ENCODE measurements around the gene RAB3IL1.
"Not testable (repeated sequence)": the region's sequence is repeated elsewhere in the genome, so short reads cannot be mapped to it uniquely, and the experiment has no call there.

RAB3IL1 gene

DNA sequence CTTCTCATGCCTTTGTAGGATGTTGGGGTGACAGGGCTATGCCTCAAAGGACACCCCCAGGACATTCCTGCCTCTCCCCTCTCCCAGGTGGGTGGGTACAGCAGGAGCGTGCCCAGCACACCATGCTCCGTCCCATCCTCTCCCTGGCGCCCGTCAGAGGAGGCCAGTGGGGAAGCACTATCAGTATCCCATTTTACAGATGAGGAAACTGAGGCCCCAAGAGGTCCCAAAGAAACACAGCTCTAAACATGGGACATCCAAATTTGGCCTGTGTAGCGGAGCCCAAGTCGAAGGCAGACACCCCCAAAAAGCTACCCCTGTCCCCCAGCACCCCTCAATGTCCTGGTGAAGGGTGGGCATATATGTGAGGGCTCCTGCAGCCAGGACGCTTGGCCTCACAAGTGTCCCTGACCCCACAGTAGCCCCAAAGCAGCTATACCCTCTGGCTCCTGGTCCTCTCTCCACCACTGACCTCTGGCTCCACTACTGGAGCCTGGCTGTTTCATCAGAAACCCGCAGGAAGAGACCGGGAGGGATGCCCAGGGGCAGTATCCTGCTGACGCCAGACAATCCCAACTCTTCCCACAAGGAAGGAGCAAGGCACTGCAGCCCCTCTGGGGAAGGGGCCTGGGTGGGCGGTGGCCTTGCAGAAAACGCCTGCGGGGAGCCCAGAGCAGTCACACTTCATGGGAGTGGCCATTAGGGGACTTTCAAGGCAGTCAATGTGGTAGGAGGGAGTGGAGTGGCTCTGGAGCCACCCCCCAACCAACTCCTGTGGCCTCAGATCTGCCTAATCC is 31.4 kb downstream of the RAB3IL1 start:
- no peak for DNase-seq (ENCODE audit: low spot score)

DNA sequence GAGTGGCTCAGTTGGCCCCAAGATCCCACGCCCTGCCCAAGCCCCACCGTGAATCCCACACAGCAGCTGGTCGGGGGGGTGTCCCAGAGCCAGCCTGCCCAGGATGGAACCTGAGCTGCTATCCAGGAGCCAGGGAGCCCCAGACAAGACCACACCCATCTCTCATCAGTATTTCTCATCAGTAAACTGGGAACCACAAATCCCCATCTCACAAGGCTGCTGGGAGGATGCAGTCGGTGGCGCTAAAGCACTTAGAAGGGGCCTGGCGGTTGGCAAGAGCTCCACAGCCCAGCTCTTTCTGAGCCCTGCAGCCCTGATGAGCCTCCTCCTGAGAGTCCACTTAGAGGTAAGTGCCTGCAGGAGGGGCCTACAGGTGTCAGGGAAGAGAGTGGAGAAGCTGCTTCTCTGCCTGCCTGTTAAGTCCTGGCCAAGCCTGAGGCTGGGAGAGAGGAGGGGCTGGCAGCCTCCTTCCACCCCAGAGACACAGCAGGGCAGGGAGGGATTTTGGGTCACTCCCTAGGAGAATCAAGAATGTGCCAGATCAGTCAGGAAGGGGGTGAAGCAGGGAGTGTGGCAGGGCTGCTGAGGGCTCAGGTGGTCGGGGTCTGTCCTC is 32.1 kb downstream of the RAB3IL1 start:
- DNase-seq (ENCODE audit: low spot score) = no peak

DNA sequence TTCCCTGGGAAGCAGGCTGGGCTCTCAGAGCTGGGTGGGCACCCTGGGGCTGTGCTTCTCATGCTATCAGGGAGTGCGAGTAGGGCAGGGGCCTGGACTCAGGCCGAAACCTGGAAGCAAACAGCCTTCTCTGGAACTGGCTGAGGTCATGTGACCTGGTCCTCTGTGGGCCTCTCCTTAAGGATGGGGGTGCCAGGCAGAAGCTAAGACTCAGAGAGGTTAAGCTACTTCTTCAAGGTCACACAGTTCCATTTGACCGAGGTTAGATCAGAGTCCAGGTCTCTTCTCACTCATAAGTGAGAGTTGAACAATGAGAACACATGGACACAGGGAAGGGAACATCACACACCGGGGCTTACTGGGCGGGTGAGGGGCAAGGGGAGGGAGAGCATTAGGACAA is 33.4 kb downstream of the RAB3IL1 start:
- DNase-seq (ENCODE audit: low spot score) = no peak

DNA sequence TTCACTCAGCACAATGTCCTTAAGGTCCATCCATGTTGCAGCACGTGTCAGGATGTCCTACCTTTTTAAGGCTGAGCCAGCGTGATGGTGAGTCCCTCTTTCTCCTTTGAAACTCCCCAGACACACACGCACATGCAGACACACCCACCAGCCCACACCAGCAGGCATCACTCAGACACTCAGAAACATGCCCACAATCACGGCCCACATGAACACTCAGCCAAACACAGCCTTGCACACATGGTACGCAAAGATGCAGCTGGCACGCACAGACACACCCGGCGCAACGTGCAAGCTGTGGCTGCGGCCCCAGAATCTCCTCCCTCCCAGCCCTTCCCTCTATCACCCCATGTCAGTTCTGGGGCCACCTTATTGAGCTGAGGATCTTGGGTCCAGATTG is 34.0 kb downstream of the RAB3IL1 start:
- DNase-seq (ENCODE audit: low spot score) = no peak

DNA sequence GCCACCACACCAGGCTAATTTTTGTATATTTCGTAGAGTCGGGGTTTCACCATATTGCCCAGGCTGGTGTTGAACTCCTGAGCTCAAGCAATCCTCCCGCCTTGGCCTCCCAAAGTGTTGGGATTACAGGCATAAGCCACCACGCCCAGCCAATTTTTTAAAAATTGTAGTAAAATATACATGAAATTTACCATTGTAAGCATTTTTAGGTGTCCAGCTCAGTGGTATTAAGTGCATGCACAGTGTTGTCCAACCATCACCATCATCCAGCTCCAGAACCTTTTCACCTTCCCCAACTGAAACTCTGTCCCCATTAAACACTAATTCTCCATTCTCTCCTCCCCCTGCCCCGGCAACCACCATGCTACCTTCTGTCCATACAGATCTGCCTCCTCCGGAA is 34.5 kb downstream of the RAB3IL1 start:
- no peak for DNase-seq (ENCODE audit: low spot score)

DNA sequence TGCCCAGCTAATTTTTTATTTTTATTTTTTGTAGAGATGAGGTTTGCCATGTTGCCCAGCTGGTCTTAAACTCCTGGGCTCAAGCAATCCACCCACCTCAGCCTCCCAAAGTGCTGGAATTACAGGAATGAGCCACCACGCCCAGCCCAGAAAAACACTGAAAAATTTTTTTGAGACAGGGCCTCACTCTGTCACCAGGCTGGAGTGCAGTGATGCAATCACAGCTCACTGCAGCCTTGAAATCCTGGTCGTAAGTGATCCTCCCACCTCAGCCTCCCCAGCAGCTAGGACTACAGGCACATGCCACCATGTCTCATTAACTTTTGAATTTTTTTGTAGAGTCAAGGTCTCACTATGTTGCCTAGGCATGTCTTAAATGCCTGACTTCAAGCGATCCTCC is 35.1 kb downstream of the RAB3IL1 start:
- DNase-seq (ENCODE audit: low spot score) = not testable (repeated sequence)

DNA sequence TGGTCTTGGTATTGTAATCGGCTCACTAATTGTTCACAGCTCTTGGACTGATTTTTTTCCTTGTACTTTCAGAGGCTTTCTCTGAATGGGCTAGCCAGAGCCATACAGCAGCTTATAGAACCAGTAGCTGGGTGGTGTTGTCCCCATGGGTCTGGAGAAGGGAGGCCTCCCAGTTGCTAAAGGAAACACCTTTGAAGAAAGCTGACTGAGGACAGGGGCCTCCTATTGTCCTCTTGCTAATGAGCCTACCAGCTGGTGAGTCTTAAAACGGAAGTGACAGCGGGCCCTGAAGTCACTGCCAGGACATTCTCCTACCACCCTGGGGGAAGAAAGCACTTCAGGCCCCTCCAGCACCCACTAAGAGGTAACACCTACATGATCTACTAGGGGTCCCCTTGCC is 36.0 kb downstream of the RAB3IL1 start:
- no peak for DNase-seq (ENCODE audit: low spot score)

DNA sequence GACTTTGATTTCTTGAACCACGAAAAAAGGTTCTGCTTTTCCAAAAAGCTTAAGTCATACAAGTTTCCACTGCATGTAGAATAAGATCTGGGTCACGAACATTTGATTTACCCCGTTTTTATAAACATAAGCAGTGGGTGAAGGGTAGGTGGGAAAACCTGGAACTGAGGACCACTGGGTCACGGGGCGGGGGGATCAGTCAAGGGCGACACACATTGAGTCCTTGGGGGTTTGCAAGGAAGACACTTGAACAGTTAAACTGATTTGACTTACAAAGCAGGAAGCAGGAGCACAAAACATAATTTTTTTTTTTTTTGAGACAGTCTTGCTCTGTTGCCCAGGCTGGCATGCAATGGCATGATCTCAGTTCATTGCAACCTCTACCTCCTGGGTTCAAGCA is 36.9 kb downstream of the RAB3IL1 start:
- no peak for DNase-seq (ENCODE audit: low spot score)

DNA sequence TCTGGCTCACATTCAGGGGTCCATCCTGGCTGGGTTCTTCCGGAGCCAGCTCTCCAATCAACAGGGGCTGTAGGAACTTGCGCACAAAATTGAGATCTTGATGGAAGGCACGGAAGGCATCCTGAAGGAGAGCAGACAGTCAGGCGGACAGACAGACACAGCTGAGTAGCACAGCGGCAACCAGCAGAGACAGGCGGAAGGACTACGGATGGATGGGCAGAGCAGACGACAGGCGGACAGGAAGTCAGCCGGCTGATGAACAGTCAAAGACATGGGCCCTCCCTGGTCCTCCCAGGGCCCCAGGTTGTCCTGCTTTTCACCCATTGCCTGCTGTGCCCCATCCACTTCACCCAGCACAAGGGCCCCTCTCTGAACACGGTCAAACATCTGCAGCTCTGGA is 37.3 kb downstream of the RAB3IL1 start:
- no peak for DNase-seq (ENCODE audit: low spot score)

DNA sequence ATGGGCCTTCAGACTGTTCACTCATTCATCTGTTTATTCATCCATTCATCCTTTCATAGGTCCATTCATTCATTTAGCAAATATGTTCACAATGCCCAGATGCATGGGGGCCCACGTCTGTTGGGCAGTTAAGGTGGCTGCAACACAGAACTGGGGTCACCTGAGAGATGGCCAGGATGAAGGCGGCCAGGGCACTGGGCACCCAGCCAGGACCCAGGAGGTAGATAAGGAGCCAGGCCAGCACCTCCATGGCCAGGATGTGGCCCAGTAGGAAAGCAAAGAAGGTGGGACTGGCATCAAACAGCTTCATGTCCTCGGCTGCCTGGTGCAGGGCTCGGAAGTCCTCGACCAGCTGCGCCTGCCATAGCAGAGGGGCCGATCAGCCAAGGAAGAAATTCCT is 38.2 kb downstream of the RAB3IL1 start:
- DNase-seq (ENCODE audit: low spot score) = no peak

DNA sequence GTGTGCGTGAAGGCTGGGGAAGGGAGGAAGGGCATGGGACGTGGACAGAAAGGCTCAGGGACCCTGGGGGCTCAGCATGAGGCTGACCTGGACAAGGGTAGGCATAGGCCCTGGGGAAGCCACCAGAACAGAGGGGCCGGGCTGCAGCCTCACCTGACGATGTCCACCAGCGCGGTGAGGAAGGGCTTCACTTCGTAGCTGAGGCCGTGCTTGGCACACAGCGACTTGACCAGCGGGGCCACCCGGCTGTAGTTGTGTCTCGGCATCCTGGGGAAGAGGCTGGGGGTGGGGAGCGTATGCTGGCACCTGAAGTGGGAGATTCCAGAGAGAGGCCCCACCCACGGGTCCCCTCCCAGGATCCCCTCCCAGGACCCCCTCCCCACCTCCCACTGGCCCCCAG is 41.7 kb downstream of the RAB3IL1 start:
- no peak for DNase-seq (ENCODE audit: low spot score)

DNA sequence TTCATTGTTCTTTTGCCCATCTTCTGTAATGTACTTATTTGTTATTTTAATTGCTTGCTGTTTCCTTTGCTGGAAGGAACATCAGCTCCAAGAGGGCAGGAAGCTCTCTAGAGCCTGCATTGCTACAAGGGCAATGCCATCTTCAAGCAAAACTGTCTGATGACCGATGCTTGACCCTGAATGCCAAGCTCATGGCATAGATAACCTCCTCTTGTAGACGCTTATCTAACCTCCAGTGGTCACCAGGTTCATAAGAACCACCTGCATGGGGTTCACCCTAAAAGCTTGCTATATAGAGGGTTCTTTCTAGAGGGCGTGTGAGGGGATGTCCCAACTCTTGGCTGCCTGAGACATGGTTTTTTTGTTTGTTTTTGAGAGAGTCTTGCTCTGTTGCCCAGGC is 42.5 kb downstream of the RAB3IL1 start:
- DNase-seq (ENCODE audit: low spot score) = no peak

DNA sequence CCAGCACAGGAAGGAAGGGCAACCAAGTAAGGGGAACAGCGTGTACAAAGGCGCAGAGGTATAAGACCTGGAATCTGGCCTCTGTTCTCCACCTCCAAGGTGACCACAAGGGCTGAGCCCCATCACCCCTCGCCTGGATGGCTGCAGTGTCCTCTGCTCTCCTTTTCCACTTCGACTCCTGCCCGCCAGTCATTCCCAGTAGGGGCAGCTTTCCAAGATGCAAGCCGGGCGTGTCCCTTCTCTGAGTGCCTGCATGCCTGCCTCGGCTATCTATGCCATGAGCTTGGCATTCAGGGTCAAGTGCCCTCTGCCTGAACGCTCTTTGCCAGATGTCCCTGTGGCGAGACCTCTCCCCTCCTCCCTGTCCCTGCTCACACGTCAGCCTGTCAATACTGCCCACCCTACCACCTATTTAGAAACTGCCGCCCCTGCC is 43.0 kb downstream of the RAB3IL1 start:
- no peak for DNase-seq (ENCODE audit: low spot score)

DNA sequence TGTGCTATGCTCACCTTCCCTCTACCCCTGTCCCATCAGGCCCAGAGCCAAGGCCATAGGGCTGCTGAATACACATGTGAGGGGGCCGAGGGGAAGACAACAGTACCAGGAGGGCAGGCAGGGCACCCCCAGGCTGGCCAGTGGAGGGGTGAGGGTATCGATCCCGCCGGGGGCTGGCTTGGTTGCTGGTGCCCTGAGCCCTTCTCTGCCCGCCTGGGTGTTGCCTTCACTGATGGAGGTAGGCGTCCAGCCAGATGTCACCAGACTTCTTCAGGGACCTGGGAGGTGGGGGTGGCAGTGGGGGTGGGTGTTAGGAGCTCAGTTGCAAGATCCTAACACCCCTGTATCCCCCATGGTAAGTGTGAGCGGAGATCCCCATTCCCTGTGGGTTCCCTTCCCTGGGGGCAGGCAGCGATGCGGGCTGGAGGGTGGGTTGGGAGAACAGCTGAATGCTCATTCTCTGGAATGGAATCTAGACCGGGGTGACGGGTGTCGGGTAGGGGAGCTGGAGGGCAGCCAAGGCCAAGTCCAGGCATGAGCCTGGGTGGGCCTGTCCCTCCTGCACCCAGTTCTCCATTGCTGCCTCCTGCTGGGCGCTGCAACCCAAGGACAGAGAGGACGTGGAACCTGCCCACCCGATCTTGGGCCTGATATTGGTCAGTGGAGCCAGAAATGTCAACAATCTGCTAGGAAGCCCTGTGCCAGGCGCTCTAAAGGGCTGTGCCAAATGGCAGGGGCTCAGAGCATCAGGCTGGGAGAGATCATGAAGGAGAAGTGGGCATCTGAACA is 43.6 kb downstream of the RAB3IL1 start:
- DNase-seq (ENCODE audit: low spot score) = no peak

DNA sequence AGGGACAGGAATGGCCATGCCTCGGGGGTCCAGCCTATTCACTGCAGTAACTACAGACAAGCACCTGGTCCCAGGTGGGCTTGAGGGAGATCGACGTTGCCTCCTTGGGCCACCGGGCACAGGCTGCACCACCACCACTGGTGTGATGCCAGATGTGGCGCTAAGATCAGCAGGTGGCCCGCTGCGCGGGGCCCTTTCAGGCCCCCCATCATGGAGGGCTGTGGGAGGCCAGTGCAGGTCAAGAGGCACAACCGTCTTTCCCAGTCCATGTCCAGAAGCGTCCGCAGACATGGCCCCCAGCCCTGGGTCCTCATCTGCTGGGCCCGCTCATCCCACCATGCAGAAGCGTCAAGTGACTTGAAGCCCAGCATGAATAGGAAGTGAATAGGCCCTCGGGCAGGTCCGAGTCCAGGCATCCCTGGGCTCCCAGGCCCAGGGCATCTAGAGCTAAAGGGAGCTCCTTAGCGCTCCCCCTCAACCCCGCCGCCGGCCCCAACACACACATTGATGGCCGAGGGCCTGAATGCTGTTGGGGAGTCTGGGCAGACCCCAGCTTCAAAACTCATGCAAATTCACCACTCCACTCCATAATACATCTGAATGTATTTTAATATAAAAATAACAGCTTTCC is 44.3 kb downstream of the RAB3IL1 start:
- no peak for DNase-seq (ENCODE audit: low spot score)

DNA sequence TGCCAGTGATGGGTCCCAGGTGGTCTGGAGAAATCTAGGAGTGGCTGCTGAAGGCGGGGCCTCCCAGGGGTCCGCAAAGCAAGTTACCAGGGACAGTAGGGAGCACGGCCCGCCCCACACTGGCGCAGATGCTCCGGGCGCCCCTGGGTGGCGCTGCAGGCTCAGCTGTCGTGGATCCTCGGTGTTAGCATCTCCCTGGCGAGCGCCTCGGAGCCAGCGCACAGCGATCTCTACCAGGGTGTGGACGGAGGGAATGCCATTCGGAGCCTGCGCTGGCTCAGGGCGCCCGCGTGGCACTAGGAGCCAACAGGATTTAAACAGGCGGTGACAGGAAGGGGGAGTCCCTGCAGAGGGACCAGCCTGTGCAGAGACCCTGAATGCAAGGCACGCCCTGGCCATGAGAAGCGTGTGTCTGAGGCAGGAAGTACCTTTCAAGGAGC is 46.2 kb downstream of the RAB3IL1 start:
- peak; percentile 95 for DNase-seq (ENCODE audit: low spot score)

DNA sequence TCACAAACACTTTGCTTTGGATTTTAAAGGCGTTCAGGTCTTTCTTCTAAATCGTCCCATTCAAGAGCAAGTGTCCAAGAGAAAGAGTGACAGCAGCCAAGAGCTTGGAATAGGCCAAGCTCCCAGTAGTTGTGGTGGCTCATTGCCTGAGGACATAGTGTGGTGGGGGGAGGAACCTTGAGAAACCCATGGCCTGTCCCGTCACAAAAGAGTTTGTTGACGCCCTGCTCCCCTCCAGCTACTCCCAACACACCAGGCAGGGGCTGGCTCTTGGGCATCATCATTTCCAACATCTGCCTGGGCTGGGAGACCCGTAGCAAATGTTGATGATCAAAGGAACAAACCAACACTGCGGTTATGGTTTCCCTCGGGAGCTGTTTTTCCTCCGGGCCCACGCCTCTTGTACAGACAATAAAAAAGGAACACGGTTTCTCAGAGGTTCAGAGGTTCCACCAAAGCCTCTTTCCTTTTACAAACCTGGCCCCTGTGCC is 46.8 kb downstream of the RAB3IL1 start:
- no peak for DNase-seq (ENCODE audit: low spot score)

DNA sequence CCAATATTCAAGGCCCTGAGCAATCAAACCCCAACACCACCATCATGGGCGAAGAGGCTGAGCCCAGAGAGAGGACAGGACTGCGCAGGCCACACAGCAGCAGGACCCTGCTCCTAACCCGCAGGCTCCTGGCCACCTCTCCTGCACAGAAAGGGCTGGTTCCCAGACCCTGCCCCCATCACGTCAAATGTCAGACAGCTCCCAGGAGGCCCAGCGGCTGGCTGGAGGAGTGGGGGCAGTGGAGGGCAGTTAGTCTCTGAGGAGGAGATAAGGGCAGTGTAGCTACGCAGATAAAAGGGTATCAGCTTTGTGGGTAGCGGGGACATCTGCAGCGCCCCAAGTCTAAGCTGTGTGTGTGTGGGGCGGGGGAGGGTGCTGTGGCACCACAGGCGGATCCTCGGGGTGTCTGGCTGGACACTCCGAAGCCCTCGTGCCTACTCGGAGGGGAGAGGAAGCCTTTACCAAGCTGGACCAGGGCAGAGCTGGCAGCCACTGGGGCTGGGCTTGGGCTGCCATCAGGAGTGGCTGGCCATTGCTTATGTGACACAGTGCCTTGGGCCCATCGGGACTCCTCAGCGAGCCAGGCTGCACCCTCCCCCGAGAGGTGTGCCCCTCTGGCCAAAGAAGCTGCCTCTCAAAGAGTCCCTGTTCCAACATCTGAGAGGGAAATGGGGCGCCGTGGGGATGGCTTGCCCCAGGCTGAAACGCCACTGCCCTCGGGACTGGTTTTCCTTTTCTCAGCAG is 47.5 kb downstream of the RAB3IL1 start:
- no peak for DNase-seq (ENCODE audit: low spot score)

DNA sequence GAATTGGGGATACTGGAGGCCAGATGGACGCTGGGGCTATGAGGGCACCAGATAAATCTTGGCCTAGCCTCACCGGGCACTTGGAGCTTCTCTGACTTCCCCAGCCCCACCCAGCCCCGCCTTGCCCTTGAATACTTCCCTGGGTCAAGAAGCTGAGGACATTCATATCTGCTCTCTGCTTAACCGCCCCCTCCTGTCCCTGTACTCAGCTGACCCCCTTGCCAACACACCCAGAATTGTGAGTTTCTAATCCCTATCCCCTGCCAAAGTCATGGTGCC is 48.0 kb downstream of the RAB3IL1 start:
- DNase-seq (ENCODE audit: low spot score) = no peak

DNA sequence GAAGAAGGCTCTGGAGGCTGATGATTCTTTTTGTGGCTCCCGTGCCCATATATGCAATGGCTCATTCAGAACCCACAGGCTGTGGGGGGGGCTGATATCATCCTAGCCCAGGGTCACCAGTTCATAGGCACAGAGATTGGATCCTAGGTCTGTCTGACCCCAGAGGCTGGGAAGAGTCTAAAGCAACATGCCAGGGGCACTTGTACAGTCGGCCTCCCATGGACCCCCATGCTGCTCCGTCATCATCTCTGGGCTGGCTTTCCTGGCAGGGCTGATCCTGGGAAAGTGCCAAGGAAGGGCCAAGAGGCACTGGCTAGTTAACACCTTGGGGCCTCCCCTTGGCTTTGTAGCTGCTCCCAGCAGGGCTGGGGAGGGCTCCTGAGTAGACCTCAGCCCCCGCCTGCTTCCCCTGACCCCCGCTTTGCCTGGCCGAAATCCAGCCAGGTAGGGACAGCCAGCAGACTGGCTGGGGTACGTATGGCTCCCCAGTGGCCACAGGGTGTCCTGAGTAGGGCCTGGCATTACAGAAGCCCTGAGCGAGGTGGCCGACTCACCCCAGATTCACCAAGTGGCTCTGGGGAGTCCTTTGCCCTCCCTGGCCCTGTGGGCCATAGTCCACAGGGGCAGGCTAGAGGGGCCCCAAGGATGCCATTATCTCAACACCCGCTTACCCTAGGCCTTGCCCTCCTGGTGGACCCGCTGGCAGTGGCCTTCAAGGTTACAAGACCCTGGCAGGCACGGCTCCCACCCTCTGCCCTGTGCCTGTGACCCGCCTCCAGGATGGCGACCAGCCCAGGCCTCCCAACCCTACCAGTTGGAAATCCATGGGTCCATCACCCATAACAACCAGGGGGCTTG is 48.6 kb downstream of the RAB3IL1 start:
- no peak for DNase-seq (ENCODE audit: low spot score)

DNA sequence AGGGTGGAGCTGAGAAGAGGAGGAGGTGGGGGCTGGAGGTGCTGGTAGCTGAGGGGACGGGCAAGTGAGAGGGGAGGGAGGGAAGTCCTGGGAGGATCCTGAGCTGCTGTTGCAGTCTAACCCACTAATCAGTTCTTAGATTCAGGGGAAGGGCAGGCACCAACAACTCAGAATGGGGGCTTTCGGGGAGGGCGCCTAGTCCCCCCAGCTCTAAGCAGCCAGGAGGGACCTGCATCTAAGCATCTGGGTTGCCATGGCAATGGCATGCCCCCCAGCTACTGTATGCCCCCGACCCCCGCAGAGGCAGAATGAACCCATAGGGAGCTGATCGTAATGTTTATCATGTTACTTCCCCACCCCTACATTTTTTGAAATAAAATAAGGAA is 50.4 kb downstream of the RAB3IL1 start:
- DNase-seq (ENCODE audit: low spot score) = no peak
